ENCODE data around the gene PTPRN2. TPM values are rescaled to one million over a fixed set of nuclear protein-coding genes. Genes with fewer than 3 reads are reported as not detected.

PTPRN2 gene
- total and polyA plus RNA-seq, 2 of the 13 experiments (the other 11 are each of a cell fraction or from before 2014, with no cell fraction given): 2.5 to 24.2 TPM

- Histone ChIP-seq H3K4me2 (ENCODE audit: low read depth, low read length) (no peak overlapping the region), H3K27ac (ENCODE audit: extremely low read length, insufficient read depth, low read length) (no peak overlapping the region), H3K9ac (ENCODE audit: insufficient read depth, low read depth, low read length) (no peak overlapping the region), H3K27me3 (ENCODE audit: control insufficient read depth in 1 of 2, insufficient read depth in 2 of 2, low read length in 2 of 2) (peaks cover 0 to 3% of the 10 kb centered on the region in 2 experiments; a peak in 1 of 5 replicates), H3K9me3 (ENCODE audit: low read length) (no peaks in the 10 kb centered on the region), H2AFZ (ENCODE audit: low read length) (no peak overlapping the region), H3K4me1 (ENCODE audit: insufficient read depth, low read length) (peaks cover 47% of the 10 kb centered on the region), H3K4me3 (replicated peaks in 1 of 3; ENCODE audit: insufficient read depth in 1 of 3, low read depth in 2 of 3, low read length in 3 of 3) (no peak overlapping the region), H4K20me1 (ENCODE audit: insufficient read depth, low read length) (peaks cover 12% of the 10 kb centered on the region; the same call in 1 of the 2 replicates), H3K79me2 (ENCODE audit: insufficient read depth, low read length) (no peaks in the 10 kb centered on the region), H3K36me3 (replicated peaks in 1 of 2; ENCODE audit: control insufficient read depth in 1 of 2, insufficient read depth in 2 of 2, low read length in 2 of 2) (no peaks in the 10 kb centered on the region)
- TF ChIP-seq PRMT3 (CRISPR knock-in tag; IDR thresholded peaks at IDR 0.05; ENCODE audit: borderline replicate concordance, low read depth) (no peak), ZNF619 (CRISPR knock-in tag; IDR thresholded peaks at IDR 0.05) (no peak), GZF1 (CRISPR knock-in tag; IDR thresholded peaks at IDR 0.05) (no peak), SSRP1 (CRISPR knock-in tag; IDR thresholded peaks at IDR 0.05) (no peak), SRSF4 (IDR thresholded peaks at IDR 0.05; ENCODE audit: low read depth, low read length, poor library complexity, severe bottlenecking) (no peak), SRY (CRISPR knock-in tag; IDR thresholded peaks at IDR 0.05) (no peak), ZFP41 (CRISPR knock-in tag; IDR thresholded peaks at IDR 0.05; ENCODE audit: borderline replicate concordance) (no peak), YEATS2 (CRISPR knock-in tag; IDR thresholded peaks at IDR 0.05; ENCODE audit: borderline replicate concordance) (no peak)
- in situ Hi-C loops (cut with HindIII; ENCODE audit: extremely low pct_ligation_motif_present, low pct_unique_long_range_greater_than_20kb): no loop called here
- 92% methylated on average over 30 of the region's 30 CpGs for WGBS (ENCODE audit: low lambda C conversion rate)
- DNase-seq (ENCODE audit: low spot score) (no peak), ATAC-seq (no peak), FAIRE-seq (no peak)
- CTCF ChIA-PET (ENCODE audit: low intra/inter-chr PET ratio, low total read pairs): no interaction called here
- BruUV-seq (replicated peaks): no TSS peak
- intact Hi-C loops (cut with micrococcal nuclease; ENCODE audit: unreplicated experiment): no loop called here
- POLR2A ChIA-PET: no interaction called here
These were observed 561.7 kb downstream of the PTPRN2 start for GRCh38 chr7:158025686-158026600.

- Histone ChIP-seq H3K79me2 (ENCODE audit: insufficient read depth, low read length) (no peaks in the 10 kb centered on the region), H3K9ac (ENCODE audit: insufficient read depth, low read depth, low read length) (no peak overlapping the region), H3K27me3 (ENCODE audit: control insufficient read depth in 1 of 2, insufficient read depth in 2 of 2, low read length in 2 of 2) (peaks cover 0 to 1% of the 10 kb centered on the region in 2 experiments; a peak in 1 of 5 replicates), H3K9me3 (ENCODE audit: low read length) (no peaks in the 10 kb centered on the region), H3K4me1 (ENCODE audit: insufficient read depth, low read length) (peaks cover 36% of the 10 kb centered on the region), H3K27ac (ENCODE audit: extremely low read length, insufficient read depth, low read length) (no peak overlapping the region), H3K36me3 (replicated peaks in 1 of 2; ENCODE audit: control insufficient read depth in 1 of 2, insufficient read depth in 2 of 2, low read length in 2 of 2) (no peaks in the 10 kb centered on the region), H3K4me2 (ENCODE audit: low read depth, low read length) (no peak overlapping the region), H4K20me1 (ENCODE audit: insufficient read depth, low read length) (peaks cover 7% of the 10 kb centered on the region; the same call in 1 of the 2 replicates), H2AFZ (ENCODE audit: low read length) (no peak overlapping the region), H3K4me3 (replicated peaks in 1 of 3; ENCODE audit: insufficient read depth in 1 of 3, low read depth in 2 of 3, low read length in 3 of 3) (no peak overlapping the region)
- in situ Hi-C loops (cut with HindIII; ENCODE audit: extremely low pct_ligation_motif_present, low pct_unique_long_range_greater_than_20kb): no loop called here
- FAIRE-seq (no peak), ATAC-seq (no peak), DNase-seq (ENCODE audit: low spot score) (no peak)
- WGBS (ENCODE audit: low lambda C conversion rate): 74% methylated on average over 5 of the region's 5 CpGs
- intact Hi-C loops (cut with micrococcal nuclease; ENCODE audit: unreplicated experiment): no loop called here
- ChIA-PET CTCF (ENCODE audit: low intra/inter-chr PET ratio, low total read pairs) (no interaction called here), POLR2A (no interaction called here)
- no TSS peak for BruUV-seq (replicated peaks)
- no peak for TF ChIP-seq NAIF1 (CRISPR knock-in tag; IDR thresholded peaks at IDR 0.05; ENCODE audit: borderline replicate concordance)
- TF ChIP-seq ZUFSP (CRISPR knock-in tag; IDR thresholded peaks at IDR 0.05; ENCODE audit: borderline replicate concordance): no peak
- no peak for TF ChIP-seq DR1 (CRISPR knock-in tag; IDR thresholded peaks at IDR 0.05)
- TF ChIP-seq ZSCAN5A (CRISPR knock-in tag; IDR thresholded peaks at IDR 0.05; ENCODE audit: borderline replicate concordance): no peak
- TF ChIP-seq MBNL3 (CRISPR knock-in tag; conservative IDR thresholded peaks at IDR 0.05): no peak
- no peak for TF ChIP-seq SRF (IDR thresholded peaks at IDR 0.05; ENCODE audit: low read depth, low read length)
- TF ChIP-seq PTBP1 (IDR thresholded peaks at IDR 0.05; ENCODE audit: low read depth, low read length, poor library complexity, severe bottlenecking): no peak
These were observed 562.7 kb downstream of the PTPRN2 start for GRCh38 chr7:158024881-158025280.
